NCI-H526 treated with DMSO at 0.1 percent for 48 hours (cell line): ENCODE measurements around the gene MAP3K5.

Experiments used
- DNase-seq: peaks from one replicate; lab custom pipeline; 2025; lab: John Stamatoyannopoulos, UW

MAP3K5 gene

DNA sequence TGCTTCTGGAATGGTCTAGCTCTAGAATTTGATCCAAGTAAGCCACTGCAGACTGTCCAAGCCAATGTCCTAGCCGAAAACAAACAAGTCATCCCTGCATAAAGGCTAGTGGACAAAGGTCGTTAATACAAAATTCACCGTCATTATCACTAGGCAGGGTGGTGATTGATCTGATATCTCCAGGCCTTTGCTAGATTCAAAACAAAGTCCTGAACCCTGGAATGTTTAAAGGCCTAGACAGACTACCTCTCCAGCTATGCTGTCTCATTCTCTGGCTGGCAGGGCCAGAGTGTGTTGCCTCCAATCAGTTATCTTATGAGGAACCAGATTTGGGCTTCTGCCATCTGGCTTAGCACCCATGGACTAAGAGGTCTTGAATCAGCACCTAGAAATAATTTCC lies 280.4 kb downstream of the MAP3K5 start:
- DNase-seq = no peak

DNA sequence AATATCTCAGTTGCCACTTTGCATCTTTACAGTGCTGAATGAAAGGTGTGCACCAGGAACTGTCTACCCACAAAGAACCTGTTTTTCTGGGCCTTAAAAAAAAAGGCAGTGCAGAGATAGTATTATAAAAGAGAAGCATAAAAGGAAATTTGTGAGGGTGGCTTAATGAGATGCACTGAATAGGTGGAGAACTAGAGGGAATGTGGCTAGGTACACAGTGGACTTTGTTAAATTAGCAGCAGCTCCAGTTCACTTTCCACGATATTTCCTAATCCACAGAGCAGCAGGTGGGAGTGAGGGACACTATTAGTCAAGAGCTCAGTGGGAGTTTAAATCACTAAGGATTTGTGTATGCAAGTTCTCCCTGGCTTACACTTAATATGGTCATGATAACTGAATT lies 280.9 kb downstream of the MAP3K5 start:
- peak; percentile 71 for DNase-seq

DNA sequence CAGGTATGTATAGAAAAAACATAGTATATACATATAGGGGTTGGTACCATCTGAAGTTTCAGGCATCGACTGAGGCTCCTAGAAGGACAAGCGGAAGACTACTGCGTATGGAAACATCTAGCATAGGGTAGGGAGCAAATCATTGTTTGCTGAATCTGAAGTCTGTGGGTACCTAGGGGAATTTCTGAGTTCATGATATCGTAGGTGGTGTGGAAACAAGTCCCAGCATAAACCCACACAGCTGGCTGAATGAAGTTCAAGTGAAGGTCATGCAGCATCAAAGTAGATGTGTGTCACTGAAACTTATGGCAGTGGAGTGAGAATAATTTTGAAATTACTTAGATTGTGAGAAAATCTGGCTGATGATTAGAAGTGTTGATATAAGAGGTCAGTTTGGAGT lies 281.5 kb downstream of the MAP3K5 start:
- DNase-seq = no peak

DNA sequence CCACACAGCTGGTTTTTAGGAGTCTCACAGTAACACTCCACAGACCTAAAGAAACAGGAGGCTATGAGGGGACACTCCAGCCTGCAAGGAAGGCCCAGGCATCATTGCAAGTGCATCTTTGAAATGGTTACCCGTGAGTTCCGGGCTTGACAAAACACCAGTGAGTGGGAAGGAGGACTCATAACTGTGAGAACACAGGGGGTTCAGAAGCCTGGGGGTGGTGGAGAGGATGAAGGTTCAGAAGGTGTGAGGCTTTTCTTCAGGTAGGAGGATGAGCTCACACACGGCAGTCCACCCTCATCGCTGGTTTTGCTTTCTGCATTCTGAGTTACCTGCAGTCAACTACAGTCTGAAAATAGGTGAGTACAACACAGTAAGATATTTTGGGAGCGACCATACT lies 282.0 kb downstream of the MAP3K5 start:
- no peak for DNase-seq

DNA sequence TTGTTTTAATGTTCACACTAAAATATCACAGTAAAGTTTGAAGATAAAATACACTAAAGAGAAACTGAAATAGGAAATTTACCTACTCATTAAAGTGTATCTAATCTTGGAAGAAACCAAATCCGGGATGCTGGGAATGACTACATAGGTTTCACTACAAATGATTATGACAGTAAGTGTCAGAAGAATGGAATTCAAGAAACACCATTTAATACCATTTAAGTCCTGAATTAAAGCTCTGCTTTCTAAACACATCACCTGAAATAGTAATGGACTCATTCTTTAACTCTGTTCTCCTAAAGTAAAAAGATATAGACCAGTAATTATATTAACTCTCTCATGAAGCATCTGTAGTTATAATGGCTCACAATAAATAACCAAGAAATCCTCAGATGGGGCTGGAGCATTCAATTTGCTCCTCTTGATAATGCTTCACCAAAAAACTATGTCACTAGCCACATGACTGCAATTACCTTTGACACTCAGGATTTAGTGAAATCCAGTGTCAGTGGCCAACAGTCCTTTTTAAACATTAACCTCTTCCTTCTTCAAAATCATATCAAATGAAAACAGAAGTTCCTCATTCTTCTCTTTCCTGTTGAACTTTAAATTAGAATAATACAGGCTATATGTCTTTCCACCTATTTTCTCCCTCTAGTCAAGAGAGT lies 283.4 kb downstream of the MAP3K5 start:
- no peak for DNase-seq
